HG02938 (cell line): ENCODE measurements around the gene NPC2.
A peak's percentile ranks its signal among the peaks of the same experiment; 100 is the strongest.

Source experiments
- ATAC-seq: cut with Tn5 transposase; IDR thresholded peaks from one replicate; pipeline ENCODE4 v1.9.1; 2021; ENCODE audit warnings: mild to moderate bottlenecking, moderate library complexity; ENCODE audit not compliant: unreplicated experiment

Gene NPC2

DNA sequence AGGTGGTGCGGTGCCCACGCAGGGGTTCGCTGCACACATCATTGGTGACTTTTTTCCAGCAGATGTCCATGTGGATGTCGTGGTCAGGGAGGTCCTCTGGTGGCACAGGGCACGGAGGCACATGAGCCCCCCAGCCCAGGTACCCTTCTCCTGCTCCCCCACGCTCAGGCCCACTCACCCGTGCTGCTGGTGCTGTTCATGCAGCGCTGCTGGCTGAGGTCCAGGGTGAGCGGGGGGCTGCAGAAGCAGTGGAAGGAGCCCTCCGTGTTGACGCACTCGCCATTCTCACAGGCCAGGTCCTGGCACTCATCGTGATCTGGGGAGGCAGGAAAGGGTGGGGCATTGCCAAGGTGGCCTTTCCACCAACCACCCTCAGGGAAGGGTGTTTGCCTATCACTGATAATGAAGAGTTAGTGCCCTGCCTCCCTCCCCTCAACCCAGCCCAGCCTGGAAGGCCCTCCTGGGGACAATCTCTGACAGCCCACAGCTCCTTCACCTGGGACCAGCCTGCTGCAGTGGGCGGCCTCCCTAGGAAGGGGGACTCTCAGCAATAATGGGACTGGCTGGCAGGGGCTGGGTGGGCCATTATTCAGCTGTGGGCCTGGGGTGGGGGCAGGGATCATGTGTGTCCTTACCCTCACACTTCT is 10.3 kb upstream of the NPC2 start:
- no peak for ATAC-seq

DNA sequence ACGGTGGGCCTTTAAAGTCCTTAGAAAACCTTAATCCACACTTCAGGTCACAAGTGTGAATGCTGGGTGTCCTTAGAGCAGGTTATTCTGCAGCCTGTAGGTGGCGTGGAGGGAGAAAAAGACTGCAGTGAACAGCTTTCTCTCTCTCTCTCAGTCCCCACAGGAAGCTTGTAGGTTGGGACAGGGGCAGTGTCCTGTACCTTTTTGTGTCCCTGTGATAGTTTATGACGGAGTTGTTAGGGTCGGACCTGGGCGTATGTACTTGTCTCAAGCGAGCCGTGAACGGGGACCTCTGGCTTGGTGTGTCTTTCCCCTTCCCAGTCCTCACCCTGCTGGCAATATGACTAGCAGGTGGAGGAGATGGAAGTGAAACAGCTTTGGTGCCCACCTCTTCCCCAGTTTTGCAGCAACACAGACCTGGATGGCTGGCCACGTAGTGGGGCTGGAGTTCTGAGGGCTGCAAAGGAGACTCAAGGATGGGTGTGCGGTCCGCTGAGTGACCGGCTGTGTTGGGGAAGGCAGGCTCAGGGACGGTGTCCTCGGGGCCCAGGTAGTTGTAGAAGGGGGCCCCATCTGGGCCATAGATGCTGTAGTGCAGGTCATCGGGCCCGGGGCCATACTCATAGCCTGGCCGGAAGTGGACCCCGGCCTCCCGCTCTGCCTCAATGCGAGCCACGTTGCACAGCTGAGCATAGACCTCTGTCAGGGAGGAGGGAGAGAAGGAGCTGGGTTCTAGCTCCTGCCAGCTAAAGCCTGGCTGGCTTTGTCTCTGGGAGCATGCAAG is 9.3 kb upstream of the NPC2 start:
- no peak for ATAC-seq

DNA sequence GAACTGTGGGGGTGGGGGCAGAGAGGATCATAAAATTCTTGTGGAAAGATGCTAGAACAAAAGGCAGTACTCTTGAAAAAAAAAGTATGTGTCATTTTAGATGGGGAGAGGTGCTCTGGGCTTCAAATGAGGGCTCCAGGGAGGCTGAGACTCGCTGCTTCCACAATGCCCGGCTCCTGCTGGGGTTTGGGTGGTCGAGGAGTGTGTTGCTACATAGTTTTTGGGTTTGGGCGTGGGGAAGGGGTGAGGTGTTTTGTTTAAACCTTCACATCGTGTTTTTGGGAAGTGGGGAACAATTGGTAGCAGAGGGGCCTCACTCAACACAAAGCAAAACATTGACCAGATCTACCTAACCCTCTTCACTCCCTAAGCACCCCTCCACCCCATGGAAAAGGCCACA is 8.6 kb upstream of the NPC2 start:
- ATAC-seq: no peak

DNA sequence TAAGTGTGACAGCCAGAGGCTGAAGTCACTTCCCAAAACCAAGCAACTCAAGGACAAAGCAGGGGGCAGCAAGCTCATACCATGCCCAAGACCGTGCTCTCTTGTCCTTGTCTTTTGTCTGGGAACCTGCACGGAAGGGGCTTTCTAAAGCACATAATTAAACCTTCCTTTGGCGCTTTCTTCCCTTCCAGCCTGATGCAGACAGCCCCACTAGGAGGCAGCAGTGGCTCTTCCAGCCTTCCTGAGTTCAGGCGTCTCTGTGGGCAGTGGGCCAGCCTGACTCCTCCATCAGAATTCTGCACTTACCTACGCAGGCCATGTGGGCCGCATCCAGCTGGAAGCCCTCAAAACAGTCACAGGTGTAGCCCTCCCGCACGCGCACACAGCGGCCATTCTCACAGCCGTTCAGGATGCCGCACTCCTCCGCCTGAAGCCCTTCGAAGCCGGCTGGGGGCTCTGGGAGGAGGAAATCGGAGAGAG is 8.1 kb upstream of the NPC2 start:
- ATAC-seq: no peak

DNA sequence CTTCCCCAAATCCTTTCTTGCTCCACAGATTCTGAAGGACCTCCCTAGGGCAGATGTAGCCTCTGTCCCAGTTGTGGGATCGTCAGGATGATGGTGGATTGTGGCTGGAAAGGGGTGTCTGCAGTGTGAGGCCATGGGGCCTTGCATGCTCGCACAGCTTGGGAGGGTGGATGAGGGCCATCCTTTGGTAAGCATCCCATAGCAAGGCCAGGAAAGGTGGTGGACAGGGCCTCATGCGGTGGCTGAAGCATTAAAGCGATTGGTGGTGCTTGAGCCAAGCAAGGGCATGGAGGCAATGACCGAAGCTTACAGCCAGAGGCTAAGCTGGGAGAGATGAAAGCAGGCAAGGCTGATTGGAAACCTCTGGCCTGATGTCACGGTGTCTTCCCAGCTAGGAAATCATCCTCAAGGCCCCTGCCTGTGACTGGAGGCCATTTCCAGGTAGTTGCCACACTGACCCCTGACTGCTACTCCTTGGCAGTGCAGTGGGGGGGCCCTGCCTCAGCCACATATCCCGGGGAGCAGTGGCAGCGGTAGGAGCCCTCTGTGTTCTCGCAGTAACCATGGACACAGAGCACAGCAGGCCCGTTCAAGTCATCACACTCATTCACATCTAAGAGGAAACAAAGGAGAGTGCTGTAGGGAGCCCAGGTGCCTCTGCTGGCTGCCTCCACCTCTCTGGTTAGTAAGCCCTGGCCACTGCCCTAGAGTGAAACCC is 7.5 kb upstream of the NPC2 start:
- ATAC-seq: no peak

DNA sequence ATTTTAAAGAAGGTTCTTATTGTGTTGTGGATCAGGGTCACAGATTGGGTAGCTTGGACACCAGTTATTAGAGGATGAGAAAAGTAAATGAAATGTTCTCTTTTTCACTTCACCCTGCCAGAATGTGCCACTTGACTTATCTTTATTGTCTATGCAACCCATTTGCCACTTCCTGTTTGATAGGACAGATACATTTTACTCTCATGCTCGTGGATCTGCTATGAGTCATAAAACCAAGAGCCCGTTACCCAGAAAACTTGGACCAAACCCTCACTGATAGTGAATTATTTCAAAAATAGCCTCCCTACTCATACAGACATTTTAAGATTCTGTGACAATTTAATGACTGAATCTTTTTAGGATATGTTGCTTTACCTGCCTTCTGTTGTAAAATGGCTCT is 2.3 kb upstream of the NPC2 start:
- ATAC-seq: no peak

DNA sequence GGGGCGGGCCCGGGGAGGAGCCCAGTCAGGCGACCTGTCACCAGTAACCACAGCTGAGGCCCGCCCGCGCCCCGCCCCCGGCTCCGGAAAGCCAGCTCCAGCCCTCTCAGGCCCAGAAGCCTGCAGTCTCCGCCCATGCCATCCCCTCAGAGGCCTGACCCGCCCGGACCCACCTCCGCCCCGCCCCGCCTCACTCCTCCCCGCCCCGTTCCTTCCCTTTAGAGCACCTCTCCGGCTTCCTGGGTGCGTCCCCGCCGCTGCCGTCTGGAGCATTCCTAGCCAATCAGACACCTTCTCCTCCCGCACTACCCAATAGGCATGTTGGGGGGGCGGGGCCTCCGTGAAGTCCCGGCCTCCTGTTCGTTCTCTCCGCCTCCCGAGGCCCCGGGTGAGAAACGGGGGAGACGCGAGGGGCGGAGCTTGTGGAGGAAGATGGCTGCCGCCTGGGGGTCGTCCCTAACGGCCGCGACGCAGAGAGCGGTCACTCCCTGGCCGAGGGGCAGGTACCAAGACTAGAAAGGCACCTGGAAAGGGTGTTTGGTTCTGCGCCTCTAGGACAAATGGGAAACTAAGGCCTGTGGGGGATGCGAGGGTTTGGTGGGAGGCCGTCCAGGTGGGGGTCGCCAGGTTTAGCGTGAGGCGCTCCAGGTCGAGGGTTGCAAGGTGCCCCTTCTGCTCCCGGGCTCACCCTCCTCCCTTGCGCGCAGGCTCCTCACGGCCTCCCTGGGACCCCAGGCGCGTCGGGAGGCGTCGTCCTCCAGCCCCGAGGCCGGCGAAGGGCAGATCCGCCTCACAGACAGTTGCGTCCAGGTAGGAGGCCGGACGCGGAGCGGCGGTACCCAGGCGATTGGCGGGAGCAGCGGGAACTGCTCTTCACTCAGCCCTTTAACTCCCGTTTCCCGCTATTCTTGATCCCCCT is 497 bp upstream of the NPC2 start, which contains the start of gene ISCA2:
ISCA2 (plus strand) TSS at position 423 of the 919 bp plus-strand sequence; CDS start at position 433, 10 bp downstream.
- ATAC-seq: peak; percentile 87

DNA sequence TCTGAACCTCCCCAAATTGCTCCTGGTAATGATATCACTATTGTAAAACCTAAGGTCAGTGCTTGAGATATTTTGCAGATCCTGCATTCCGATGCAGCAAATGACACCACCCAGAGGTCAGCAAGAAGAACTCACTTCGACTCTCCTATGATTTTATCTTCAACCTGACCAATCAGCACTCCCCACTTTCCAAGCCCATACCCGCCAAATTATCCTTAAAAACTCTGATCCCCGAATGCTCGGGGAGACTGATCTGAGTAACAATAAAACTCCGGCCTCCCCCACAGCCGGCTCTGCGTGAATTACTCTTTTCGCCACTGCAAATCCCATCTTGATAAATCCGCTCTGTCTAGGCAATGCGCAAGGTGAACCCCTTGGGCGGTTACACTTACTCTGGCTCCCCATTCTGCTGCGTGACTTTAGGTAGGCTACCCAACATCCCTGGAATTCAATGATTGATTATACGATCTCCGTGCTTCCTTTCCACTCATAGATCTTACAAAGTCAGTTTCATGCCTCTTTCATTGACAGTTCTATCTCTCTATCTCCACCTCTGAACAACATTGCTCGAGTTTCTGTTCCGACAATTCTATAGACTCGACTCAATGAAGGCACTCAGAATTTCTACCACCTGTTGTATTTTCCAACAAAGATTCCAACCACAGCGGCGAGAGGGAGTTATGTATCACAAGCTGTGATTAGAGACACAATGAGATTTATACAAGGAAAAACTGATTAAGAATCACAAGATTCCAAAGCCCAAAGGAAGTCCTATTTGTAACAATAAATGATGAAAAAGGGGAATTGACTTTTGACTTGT is 939 bp downstream of the NPC2 start:
- no peak for ATAC-seq

DNA sequence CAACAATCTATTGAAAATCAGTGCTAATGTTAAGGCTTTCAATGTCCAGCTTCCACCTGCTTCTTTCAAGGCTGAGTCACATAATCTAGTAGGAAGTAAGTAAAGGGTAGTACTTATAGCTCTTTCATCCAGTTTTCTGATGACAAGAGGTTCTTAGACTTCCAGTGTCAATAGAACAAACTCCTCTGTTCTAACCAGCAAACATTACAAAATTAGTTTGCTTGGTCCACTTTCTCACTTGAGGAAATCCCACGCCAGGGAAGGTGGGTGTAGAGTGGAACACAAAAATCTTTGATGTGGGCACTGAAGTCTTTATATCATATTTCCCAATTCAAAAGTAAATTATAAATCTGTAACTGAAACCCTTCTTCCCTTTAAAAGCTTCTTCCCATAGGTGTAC is 2.6 kb downstream of the NPC2 start:
- ATAC-seq: no peak

DNA sequence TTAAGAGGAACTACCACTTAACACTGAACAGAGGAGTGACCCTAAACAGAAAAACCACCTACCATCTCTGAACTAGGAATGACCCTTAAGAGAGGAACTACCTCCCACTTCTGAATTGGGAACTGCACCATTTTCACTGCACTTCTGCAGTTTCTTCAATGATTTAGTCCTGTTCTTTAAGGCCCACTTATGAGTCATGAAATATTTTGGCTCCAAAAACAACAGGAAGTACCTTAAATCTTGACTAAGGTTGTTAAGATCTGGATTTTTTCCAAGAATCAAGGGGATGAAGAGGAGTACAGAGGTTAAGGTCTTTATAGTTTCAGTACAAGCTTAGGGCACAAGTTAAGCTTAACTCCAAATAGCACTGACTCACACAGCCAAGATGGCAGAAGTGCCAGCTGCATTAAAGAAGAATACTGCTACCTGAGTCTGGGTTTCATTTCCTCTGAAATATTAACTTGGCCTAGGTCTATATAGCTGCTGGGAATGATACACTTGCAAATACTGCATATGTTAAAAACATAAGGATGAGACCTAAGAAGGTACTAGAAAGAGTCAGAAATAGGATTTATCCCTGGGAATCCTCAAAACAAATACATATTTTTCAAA is 4.2 kb downstream of the NPC2 start:
- no peak for ATAC-seq

DNA sequence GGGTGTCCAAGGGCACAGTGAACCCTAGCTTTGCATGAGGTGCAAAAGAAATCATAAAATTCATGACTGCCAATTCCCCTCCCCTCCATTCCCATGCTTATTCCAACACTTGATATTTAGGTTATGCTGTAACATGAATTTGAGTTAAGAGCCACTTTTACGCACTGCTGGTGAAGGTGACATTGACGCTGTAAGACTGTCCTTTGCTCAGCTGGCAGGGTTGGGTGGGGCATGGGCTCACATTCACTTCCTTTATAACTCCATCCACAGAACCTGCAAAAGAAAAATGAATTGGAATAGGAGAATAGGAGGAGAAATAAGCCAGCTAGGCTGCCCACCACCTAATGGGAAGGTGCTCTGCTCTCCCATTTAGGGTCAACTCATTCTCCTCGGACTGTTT is 6.9 kb downstream of the NPC2 start:
- no peak for ATAC-seq

DNA sequence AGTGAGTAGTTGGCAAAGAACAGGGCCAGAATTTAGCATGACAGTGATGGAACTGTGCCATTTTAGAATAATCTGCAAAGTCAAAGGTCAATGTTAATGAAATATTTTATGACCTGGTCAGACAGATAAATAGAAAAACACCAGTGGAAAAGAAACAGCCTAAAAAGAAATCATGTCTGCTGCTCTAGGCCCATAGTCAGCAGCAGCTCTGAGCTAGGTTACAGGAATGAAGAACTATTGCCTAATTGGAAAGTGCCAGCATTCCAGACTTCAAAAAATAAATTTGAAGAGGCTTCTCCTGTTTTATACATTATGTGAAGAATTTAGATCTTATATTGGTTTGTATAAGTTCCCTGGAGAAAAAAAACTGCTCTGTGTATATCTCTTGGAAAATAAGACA is 9.8 kb downstream of the NPC2 start:
- no peak for ATAC-seq

DNA sequence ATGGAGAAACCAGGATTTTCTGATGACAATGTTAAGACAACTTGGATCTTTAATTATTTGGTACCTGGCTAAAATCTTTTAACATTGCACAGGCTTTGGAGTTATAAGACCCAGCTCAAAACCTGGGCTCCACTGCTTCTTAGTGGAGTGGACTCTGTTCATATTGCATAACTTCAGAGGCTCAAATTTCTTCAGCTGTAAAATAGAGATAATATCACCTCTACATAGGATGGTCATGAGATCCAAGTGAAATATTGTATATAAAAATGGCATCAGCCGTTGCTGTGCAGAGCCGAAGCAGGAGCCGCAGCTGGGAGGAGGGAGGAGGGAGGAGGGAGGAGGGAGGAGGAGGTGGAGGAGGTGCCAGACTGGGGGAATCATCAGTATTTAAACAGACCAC is 10.5 kb downstream of the NPC2 start:
- no peak for ATAC-seq

DNA sequence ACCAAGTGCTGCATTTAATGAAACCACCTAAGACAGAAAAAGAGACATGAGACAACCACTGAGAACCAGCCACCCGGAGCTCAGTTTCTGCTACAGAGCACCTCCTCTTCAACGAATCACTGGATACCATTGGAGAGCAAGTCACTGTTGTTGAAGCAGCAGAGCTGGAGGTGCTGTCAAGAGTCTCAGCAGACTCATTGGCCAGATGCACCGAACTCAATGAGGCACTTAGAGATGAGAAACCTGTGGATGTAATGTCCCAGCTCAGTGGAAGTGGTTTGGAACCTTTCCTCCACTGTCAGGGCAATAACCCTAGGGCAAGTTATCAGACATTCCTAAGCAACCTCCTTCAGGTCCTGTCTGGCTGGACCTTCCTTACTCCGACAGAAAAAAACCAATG is 13.1 kb downstream of the NPC2 start:
- no peak for ATAC-seq

DNA sequence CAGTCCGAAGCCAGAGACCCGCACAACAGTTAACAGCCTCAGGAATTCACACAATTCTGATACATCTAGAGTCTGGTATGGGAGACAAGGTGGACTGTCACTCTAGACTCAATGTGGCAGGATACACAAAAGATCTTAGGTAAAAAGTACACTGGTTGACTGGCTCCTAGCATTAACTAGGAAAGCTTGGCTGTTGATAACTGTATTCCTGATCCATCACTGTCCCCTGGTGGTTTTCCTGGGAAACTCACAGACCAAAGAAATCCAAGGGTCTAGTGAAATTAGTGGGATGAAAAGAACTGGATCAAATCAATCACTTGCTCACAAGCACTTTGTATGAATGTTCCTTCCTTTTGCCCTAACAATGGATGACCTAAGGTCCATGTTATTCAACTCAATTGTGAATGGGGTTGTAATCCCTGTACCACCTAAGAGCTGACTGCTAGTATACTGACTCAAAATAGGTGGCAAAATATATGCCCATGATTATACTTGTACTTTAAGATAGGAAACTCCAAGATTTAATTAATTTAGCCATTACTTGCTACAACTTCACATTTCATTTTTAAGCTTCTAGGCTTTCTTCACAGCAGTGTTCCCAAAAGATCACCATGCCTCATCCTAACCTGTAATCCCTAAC is 14.0 kb downstream of the NPC2 start:
- ATAC-seq: no peak

DNA sequence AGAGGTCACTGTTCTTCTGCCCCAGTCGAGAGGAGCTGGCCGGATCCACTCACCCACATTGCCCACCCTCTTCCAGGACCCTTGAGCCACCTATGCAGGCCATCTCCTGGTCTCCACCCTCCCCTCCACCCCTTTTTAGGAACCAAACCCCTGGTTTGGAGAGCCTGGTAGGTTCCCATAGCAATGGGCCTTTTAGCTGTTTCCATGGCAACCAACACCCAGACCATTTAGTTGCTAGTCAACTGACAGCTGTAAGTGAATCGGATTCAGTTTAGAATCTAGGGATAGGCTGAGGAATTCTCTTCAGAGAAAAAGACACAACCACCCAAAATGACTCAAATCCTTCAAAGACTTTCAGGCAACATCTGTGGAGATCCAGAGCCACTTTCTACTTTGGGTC is 16.5 kb downstream of the NPC2 start:
- no peak for ATAC-seq

DNA sequence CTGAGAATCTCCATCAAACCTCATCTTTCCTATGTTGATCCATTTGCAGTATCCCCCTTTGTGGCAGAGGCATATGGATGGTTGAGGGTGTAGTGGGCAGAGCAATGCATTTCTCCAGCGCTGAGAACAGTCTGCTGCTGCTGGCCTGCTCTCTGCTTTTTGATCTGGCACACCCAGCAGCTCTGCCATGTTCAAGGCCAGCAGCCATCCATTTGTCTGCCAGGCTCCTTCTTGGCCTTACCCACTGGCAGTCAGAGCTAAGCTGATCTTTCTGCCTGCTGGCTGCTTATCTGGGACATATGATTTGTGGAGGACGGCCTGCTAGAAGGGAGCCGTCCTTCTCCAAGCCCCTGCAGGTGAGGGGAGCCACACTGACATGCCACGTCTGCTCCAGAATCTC is 17.0 kb downstream of the NPC2 start:
- ATAC-seq: no peak

DNA sequence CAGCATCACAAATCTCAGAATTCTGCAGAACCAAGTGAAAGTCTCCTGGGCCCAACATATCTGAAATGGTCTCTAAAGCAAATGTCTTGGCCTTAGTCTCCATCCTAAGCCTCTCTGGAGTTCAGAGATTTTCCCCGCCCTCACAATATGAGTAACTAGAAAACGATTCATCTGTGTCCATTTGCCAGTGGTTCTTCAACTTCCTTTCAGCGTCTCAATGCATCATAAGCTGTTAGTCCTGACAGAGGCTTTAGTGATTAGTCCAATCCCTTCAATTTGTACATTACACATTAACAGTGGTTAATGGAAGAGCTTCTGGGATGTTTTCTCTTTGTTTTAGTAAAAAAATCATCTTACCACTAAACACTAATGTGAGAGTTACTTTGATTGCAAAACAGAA is 17.4 kb downstream of the NPC2 start:
- no peak for ATAC-seq

DNA sequence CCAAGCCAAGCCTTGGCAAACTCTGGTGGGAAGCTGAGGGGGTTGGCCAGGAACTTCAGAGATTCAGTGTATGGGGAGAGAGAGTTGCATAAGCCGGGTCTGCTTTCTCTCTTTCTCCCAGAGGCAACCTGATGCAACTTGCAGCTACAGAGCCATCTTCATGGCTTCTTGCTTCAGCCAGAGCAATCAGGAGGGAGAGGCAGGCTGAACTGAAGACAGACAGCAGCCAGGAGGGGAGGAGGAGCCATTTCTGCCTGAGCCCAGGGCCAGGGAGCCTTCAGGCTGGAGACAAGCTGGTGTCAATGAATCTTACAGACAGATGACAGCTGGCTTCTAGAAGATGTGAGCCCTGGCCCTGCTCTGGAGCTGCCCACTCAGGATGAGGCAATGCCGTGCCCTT is 18.7 kb downstream of the NPC2 start:
- ATAC-seq: no peak
